ENCODE measurements around the gene STX18. TPM values are rescaled to one million over a fixed set of nuclear protein-coding genes. Genes with fewer than 3 reads are reported as not detected.

STX18 gene
- total and polyA plus RNA-seq, 10 of the 15 experiments (the other 5 are each of a cell fraction or from before 2014, with no cell fraction given), result 8.2 to 46.6 (median 31.1) TPM

DNA sequence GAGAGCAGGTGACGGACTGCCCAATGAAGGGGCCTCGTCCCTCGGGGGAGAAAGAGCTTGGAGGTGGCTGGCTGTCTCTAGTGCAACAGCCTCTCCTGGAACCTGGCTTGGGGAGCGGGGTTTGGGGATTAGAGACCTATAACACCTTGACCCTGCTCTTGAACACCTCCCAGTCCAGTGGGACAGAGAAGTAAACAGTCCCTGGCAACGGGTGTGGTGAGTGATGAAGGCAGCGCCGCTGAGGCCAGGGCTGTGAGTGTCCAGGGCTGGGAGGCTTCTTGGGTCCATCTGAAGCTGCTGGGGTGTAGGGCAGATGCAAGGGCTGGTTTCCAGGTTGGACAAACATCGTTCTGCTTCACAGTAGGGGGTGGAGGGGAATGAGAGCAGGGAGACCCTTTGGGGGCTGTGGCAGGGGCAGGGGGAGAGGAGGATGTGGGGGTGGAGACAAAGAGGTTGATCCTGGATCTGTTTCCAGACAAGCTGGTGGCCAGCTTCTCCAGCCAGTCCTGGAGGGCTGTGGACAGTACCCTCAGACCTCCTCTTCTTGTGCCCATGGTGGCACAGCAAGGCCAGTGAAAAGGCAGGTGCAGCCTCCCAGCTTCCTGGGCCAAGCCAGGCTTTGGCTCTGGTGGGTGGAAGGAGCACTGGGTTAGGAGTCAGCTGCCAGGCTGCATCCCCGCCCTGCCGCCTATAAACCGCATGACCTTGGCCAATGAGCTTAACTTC is 151.2 kb downstream of the STX18 start (continued):
- TF ChIP-seq POLR2AphosphoS2 (IDR thresholded peaks at IDR 0.05; ENCODE audit: low read depth, low read length), result no peak
- no peak for TF ChIP-seq GATAD2B (conservative IDR thresholded peaks at IDR 0.05; ENCODE audit: low read depth)
- no peak for TF ChIP-seq MYC (IDR thresholded peaks at IDR 0.05; ENCODE audit: insufficient read depth, insufficient read length, insufficient replicate concordance, low read length, severe bottlenecking)
- TF ChIP-seq STAT1 (conservative IDR thresholded peaks at IDR 0.05), result no peak
- TF ChIP-seq, protein P1, sequence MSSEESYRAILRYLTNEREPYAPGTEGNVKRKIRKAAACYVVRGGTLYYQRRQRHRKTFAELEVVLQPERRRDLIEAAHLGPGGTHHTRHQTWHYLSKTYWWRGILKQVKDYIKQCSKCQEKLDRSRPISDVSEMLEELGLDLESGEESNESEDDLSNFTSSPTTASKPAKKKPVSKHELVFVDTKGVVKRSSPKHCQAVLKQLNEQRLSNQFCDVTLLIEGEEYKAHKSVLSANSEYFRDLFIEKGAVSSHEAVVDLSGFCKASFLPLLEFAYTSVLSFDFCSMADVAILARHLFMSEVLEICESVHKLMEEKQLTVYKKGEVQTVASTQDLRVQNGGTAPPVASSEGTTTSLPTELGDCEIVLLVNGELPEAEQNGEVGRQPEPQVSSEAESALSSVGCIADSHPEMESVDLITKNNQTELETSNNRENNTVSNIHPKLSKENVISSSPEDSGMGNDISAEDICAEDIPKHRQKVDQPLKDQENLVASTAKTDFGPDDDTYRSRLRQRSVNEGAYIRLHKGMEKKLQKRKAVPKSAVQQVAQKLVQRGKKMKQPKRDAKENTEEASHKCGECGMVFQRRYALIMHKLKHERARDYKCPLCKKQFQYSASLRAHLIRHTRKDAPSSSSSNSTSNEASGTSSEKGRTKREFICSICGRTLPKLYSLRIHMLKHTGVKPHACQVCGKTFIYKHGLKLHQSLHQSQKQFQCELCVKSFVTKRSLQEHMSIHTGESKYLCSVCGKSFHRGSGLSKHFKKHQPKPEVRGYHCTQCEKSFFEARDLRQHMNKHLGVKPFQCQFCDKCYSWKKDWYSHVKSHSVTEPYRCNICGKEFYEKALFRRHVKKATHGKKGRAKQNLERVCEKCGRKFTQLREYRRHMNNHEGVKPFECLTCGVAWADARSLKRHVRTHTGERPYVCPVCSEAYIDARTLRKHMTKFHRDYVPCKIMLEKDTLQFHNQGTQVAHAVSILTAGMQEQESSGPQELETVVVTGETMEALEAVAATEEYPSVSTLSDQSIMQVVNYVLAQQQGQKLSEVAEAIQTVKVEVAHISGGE (CRISPR knock-in tag; IDR thresholded peaks at IDR 0.05), result no peak
- no peak for TF ChIP-seq SMAD1 (IDR thresholded peaks at IDR 0.05; ENCODE audit: low read depth, partially characterized antibody)
- no peak for TF ChIP-seq KLF5 (IDR thresholded peaks at IDR 0.05; ENCODE audit: partially characterized antibody)
- TF ChIP-seq SPI1 (IDR thresholded peaks at IDR 0.05; ENCODE audit: borderline replicate concordance, insufficient read depth, low read depth, low read length), result no peak
- no peak for TF ChIP-seq HCFC1 (IDR thresholded peaks at IDR 0.05; ENCODE audit: low read length)
- no peak for TF ChIP-seq RBBP5 (conservative IDR thresholded peaks at IDR 0.05)
- no peak for TF ChIP-seq CBFB (IDR thresholded peaks at IDR 0.05; ENCODE audit: low read depth)
- TF ChIP-seq SMC3 (IDR thresholded peaks at IDR 0.05; ENCODE audit: borderline replicate concordance, low read length), result no peak
- TF ChIP-seq SMAD5 (IDR thresholded peaks at IDR 0.05; ENCODE audit: low read depth), result no peak
- TF ChIP-seq, protein P2, sequence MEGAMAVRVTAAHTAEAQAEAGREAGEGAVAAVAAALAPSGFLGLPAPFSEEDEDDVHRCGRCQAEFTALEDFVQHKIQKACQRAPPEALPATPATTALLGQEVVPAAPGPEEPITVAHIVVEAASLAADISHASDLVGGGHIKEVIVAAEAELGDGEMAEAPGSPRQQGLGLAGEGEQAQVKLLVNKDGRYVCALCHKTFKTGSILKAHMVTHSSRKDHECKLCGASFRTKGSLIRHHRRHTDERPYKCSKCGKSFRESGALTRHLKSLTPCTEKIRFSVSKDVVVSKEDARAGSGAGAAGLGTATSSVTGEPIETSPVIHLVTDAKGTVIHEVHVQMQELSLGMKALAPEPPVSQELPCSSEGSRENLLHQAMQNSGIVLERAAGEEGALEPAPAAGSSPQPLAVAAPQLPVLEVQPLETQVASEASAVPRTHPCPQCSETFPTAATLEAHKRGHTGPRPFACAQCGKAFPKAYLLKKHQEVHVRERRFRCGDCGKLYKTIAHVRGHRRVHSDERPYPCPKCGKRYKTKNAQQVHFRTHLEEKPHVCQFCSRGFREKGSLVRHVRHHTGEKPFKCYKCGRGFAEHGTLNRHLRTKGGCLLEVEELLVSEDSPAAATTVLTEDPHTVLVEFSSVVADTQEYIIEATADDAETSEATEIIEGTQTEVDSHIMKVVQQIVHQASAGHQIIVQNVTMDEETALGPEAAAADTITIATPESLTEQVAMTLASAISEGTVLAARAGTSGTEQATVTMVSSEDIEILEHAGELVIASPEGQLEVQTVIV (IDR thresholded peaks at IDR 0.05; ENCODE audit: borderline replicate concordance, partially characterized antibody), result no peak
